LHCN-M2 (cell line): ENCODE data around the gene FBRSL1. TPM values are rescaled to one million over a fixed set of nuclear protein-coding genes. Genes with fewer than 3 reads are reported as not detected.
"Not testable (repeated sequence)": the region's sequence is repeated elsewhere in the genome, so short reads cannot be mapped to it uniquely, and the experiment has no call there.

Experiments
- DNase-seq: peaks from one replicate; pipeline ENCODE4 v3.0.0-alpha.2; 2012; ENCODE audit warnings: low read depth
- total RNA-seq: library from RNA; depleted of rRNA; stranded (reverse); fragments of >200 nt; gene quantifications from 2 replicates; pipeline ENCODE4 v1.2.3, GENCODE V29; 2014

Gene FBRSL1
- total RNA-seq, 1 experiment from 2014 or later: 12.0 TPM

DNA sequence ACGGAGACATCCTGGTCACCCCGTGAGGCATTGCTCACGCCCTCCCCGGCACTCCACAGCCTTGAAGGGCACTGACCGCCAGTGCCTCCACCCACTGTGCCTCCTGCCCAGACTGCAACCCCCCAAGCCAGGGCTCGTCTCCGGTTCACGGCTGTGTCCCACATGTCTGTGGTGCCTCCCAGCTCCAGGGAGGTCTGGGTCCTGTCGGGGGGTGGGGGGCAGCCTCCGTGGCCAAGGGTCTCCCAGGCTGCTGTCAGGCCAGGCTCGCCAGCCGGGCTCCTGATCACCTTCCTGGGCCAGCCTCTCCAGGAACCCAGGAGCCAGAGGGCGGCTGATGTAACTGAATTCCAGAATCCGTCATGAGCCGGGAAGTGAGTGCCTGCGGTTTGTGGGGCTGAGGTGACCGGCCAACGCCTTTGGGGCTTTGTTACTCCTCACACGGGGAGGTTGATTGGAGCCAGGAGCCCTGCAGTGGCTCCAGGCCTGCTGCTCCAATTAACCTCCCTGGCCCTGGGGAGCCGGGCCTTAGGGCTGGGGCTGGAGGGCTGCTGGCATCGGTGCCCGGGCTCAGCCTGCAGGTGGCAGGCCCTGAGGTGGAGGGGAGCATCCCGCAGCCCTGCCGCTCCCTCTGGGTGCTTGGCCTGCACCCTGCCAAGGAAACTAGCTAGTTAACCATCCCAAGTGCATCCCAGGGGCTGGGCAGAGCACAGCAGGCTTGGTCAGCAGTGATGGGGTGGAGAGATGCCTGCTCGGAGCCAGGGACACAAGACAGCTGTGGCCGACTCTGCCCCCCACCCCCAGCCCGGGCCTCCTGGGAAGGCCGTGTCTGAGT is 36.4 kb upstream of the FBRSL1 start:
- no peak for DNase-seq

DNA sequence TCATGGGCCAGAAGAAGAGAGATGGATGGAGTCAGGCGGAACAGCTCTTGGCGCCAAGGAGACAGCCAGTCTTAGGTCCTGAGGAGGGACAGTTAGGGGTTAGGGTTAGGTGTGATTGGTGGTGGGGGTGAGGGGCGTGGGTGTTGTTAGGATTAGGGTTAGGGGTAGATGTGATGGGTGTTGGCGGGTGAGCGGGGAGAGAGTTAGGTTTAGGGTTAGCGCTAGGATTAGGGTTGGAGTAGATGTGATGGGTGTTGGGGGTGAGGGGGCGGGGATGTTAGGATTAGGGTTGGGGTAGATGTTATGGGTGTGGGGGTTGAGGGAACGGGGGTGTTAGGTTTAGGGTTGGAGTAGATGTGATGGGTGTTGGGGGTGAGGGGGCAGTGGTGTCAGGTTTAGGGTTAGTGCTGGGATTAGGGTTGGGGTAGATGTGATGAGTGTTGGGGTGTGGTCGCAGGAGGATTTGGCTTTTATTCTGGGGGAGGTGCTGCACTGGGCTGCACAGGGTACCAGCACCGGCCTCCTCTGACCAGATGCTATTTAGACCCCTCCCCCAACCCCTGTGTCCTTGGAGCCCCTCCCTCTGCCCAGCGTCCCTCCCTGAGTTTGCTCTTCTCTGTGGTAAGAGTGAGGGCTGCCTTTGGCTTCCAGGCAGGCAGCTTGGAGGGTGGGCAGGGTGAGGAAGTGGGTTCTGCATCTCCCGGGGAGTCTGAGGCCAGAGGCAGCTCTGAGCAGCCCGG is 35.6 kb upstream of the FBRSL1 start:
- DNase-seq: no peak

DNA sequence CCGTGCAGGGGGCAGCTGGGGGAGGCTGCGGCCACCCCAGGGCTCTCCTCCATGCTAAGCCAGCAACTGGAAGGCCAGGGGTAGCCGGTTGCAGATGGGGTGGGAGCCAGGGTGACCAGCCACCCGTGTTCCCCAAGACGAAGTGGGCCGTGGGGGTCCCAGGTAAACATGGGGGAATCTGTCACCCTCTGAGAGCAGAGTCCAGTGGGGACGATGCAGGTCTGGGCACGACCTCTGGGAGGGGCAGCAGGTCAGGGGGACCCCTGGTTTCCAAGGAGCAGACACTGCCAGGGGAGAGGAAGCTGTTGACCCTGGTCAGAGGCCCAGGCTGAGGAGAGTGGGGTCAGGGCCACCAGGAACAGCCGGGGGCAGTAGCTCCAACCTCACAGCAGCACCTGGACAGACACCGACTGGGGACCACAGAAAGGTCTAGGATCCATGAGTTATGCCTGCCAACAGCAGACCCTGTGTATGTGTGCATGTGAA is 35.0 kb upstream of the FBRSL1 start:
- DNase-seq: no peak

DNA sequence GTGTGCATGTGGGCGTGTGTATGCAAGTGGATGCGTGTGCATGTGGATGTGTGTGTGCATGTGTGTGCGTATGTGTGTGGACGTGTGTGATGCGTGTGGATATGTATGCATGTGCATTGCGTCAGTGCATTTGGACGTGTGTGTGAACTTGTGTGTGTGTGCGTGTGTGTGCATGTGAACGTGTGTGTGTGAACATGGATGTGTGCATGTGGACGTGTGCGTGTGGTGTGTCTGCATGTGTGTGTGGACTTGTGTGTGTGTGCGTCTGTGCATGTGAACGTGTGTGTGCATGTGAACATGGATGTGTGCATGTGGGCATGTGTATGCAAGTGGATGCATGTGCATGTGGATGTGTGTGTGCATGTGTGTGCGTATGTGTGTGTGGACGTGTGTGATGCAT is 34.4 kb upstream of the FBRSL1 start:
- DNase-seq: no peak

DNA sequence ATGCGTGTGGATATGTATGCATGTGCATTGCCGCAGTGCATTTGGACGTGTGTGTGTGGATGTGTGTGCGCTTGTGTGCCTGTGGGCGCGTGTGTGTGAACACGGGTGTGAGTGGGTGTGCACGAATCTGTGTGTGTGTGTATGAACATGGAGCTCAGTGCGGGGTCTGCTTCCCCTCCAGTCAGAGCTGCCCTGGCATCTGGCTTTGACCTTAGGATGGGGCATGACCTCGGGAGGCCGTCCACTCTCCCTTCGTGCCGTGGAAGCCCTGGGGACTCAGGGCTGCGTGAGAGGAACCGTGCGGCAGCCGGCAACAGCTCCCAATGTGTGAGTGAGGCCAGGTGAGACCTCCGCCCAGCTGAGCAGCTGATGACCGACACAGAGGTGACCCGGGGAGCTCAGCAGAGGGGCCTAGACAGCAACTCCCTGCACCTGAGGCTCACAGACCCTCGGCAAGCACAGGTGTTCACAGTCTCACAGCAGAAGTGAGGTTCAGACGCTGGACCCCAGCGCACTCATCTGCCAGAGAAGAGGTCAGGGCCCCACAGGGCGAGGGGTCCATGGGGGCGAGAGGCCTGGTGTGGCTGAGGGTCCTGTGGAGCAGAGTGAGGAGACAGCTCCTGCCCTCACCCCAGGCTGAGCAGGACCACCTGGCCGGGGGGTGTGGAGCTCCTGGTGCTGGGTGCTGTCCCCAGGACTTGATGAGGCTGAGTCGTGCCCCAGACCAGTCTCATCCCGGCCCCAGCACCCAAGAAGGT is 33.6 kb upstream of the FBRSL1 start:
- no peak for DNase-seq

DNA sequence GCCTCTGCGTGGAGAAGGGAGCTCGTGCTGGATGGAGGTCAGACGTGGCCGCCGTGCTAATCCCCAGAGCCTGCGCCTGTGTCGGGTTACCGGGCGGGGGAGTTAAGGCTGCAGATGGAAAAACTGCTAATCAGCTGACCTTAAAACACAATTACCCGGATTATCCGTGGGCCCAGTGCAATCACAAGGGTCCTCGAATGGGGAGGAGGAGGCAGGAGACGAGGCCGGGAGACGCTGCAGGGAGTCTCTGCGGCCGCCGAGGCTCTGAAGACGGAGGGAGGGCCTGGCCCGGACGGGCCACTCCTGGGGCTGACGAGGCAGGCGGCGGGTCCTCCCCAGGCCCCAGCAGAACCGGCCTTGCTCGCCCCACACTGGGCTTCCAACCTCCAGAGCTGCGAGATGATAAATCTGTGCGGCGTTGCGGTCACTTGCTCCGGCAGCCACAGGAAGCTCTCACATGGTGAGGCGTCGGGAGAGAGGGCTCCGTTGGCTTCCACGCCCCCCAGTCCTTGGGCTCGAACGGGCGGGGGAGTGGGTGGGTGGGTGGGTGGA is 32.9 kb upstream of the FBRSL1 start:
- no peak for DNase-seq

DNA sequence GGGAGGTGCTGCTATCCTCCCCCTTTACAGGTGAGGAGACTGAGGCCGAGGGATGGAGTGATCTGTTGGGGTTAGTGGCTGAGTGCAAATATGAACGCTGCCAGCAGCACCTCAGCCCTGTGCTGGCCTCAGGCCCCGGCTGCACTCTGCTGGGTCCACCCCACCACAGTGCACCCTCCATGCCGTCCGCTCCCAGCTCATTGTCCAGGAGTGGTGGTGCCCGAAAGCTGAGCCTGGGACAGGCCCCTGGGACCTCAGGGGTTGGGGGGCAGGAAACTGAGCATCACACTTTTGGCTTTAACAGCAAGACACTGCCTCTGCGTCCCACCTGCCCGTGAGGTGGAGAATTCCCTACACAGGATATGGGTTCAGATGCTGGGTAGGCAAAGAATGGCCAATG is 31.5 kb upstream of the FBRSL1 start:
- no peak for DNase-seq

DNA sequence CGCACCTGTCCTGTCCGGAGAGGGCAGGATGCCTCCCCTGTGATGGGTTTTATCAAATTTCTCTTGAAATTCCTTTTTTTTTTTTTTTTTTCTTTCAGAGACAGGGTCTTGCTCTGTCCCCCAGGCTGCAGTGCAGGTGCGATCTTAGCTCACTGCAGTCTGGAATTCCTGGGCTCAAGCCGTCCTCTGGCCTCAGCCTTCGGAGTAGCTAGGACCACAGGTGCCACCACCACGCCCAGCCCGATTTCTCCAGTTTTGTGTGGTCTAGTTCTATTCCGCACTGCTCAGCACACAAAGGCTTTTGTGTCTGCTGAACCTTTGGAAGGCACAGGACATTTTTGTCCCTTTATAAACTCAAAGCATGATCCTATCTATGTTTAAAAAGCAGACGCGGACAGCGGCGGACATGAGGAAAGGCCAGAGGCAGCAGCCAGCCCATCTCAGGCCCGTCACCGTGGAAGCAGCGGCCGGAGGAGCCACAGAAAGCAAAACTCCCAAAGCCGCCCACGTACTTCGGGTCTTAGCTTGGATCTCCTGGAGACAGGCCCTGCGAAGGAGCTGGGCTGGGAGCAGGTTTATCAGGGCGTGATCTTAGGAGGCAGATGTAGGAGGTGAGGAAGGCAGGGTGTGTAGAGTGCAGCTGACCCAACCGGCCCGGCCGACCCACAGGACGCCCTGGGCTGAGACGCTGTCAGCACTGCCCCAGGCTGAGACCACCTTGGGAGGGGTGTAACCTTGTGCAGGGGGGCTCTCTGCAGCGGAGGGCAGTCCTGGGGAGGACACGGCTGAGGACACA is 30.9 kb upstream of the FBRSL1 start:
- no peak for DNase-seq

DNA sequence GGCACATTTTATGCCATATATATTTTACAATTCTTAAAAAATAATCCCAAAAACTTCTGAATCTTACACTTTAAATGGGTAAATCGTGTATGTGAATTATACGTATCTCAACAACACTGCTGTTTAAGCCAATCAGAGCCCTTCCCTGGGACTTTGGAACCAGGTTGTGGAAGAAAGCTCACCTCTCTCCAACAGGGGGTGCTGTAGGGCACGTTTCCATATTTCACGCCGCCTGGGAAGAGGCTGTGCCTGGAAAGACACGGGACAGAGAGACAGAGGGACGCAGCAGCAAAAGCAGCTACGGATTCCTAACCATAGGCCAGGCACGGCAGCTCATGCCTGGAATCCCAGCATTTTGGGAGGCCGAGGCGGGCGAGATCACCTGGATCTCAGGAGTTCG is 29.4 kb upstream of the FBRSL1 start:
- DNase-seq: no peak

DNA sequence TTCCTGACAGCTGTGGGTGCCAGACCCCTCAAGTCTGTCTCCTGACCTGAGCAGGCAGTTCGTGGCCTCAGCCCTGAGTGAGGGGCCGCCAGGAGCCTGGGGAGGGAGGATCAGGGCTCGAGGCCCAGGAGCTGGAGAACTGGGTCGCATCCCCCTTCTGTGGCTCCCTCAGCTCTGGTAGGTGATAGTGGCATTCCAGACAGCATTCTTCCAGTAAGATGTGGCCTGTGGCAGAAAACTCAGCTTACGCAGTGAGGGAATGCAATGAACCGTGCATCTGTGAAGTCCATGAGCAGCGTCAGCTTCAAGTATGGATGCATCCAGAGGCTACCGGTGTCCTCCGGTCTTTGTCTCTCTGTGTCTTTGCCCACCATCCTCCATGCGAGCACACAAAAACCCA is 28.4 kb upstream of the FBRSL1 start:
- no peak for DNase-seq

DNA sequence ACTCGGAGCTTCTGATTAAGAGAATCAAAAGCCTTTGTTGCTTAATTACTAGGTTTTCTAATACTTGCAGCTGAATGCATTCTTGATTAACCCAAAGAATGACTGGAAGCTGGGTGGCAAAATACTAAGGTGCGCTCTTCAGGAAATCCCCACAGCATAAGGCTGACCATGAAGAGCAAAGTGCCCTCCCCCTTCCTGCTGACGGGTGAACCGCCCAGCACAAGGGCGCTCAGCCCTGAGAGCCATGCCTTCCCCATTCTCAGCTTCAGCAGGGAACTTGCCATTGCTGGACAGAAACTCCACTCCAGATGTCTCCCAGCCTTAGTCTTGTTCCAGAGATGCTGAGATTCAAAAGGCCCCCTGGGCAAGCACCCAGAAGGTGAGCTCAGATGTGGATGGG is 27.2 kb upstream of the FBRSL1 start:
- no peak for DNase-seq

DNA sequence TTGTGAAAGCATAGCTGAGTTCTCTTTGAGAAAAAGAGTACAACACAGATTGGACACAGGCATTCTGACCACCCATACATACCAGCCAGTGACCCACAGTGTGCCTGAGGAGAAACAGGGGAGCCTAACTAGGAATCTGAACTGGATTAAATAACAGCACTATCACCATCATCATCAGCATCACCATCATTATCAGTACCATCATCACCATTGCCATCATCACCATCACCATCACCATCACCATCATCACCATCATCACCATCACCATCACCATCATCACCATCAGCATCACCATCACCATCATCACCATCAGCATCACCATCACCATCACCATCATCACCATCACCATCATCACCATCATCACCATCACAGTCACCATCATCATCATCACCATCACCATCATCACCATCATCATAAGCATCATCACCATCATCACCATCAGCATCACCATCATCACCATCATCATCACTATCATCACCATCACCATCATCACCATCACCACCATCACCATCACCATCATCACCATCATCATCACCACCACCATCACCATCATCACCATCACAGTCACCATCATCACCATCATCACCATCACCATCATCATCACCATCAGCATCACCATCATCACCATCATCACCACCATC is 26.5 kb upstream of the FBRSL1 start:
- DNase-seq: not testable (repeated sequence)

DNA sequence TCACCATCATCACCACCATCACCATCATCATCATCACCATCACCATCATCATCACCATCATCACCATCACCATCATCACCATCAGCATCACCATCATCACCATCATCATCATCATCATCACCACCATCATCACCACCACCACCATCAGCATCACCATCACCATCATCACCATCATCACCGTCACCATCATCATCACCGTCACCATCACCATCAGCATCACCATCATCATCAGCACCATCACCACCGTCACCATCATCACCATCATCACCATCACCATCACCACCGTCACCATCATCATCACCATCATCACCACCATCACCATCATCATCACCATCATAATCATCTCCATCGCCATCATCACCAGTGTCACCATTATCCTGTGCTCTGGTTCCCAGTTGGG is 25.6 kb upstream of the FBRSL1 start:
- not testable (repeated sequence) for DNase-seq

DNA sequence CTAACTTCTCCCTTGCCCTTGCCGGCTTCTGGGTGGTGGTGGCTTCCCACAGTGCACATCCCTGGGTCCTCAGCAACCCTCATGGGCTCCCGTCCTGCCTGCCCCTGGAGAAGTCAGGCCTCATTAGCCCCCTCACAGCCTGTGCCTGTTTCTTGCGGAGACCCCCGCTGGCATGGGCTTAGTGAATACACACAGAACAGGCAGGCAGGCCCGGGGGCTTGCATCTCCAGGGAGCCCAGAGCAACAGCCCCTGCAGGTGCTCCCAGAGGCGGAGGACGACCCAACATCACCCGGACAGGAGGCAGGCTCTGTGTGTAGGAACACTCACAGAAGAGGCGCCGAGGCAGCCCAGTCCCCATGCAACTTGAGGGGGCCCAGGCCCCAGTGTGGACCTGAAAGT is 25.1 kb upstream of the FBRSL1 start:
- no peak for DNase-seq

DNA sequence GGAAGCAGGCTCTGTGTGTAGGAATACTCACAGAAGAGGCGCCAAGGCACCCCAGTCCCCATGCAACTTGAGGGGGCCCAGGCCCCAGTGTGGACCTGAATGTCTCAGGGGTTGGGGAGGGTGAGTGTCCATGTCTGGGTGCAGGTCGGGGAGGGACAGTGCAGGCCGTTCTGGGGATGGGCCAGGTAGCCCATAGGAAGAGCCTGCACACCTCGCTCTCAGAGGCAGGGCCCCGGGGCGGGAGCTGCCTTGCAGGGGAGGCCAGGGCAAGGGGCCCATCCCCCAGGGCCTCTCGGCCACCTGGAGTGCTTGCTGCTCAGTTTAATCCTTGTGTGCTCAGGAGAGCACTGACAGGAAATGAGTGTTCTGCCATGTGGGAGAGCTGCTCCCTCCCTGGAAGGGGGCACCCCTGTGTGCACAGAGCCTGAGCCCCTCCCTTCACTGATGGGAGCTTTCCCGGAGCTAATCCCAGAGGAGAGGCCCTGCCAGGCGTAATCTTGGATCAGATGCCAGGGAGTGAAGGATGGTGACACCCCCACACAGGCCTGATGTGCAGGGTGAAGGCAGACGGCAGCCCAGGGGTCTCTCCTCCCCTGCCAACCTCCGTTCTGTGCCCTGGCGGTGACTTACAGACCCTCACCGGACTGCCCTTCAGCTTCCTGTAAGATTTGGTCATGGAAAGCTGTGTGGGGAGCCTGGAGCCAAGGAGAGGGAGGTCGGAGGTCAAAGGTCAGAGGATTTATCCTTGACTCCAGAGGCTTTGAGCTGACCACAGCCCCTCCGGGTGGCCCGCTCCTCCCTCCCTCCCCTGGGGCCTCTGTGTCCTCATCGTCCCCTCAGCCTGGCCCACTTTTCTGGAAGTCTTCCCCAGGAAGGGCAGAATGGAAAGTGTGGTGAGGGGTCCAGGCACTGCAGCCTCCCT is 24.4 kb upstream of the FBRSL1 start:
- DNase-seq: no peak

DNA sequence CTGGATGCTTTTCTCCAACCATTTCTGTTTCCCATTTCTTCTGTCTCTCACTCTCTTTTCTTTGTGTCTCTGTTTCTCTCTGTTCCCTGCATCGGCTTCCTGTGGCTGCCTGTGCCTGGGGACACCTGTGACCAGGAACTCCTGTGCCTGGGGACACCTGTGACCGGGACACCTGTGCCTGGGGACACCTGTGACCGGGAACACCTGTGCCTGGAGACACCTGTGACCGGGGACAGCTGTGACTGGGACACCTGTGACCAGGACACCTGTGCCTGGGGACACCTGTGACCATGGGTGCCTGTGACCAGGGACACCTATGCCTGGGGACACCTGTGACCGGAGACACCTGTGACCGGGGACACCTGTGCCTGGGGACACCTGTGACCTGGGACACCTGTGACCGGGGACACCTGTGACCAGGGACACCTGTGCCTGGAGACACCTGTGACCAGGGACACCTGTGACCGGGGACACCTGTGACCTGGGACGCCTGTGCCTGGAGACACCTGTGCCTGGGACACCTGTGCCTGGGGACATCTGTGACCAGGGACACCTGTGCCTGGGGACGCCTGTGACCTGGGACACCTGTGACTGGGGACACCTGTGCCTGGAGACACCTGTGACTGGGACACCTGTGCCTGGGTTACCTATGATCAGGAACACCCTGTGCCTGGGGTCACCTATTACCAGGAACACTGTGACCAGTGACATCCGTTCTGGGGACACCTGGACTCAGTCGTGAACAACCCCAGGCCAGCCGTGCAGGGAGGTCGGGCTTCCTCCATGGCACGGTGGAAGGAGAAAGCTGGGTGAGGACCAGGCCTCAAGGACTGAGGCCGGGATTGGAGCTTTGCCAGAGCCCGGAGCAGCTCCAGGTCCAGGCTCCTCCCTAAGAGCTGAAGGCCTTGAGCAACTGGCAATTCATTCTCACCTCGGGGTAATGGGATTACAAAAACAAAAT is 23.4 kb upstream of the FBRSL1 start:
- DNase-seq: no peak

DNA sequence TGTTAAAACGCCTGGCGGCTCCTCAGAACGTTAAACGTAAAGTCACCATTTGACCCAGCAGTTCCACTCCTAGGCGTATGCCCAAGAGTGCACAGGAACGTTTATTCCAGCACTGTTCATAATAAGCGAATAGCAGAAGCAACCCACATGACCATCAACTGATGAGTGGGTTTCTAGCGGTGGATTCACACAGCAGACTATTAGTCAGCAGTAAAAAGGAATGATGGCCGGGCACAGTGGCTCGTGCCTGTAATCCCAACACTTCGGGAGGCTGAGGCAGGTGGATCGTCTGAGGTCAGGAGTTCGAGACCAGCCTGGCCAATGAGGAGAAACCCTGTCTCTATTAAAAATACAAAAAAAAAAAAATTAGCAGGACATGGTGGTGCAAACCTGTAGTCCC is 22.4 kb upstream of the FBRSL1 start:
- DNase-seq: no peak

DNA sequence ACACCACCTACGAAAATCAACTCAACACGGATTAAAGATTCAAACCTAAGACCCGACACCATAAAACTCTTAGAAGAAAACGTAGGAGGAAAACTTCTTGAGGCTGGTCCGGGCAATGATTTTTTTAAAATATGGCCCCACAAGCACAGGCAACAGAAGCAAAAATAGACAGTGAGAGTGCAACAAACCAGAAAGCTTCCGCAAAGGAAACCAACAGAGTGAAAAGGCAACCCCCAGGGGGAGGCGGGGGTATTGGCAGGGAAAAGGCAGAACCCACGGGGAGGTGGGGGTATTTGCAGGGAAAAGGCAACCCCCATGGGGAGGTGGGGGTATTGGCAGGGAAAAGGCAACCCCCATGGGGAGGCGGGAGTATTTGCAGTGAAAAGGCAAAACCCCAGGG is 20.5 kb upstream of the FBRSL1 start:
- DNase-seq: no peak
